ENCODE measurements around the gene CLMN.
"Not testable (repeated sequence)": the region's sequence is repeated elsewhere in the genome, so short reads cannot be mapped to it uniquely, and the experiment has no call there.

CLMN gene

DNA sequence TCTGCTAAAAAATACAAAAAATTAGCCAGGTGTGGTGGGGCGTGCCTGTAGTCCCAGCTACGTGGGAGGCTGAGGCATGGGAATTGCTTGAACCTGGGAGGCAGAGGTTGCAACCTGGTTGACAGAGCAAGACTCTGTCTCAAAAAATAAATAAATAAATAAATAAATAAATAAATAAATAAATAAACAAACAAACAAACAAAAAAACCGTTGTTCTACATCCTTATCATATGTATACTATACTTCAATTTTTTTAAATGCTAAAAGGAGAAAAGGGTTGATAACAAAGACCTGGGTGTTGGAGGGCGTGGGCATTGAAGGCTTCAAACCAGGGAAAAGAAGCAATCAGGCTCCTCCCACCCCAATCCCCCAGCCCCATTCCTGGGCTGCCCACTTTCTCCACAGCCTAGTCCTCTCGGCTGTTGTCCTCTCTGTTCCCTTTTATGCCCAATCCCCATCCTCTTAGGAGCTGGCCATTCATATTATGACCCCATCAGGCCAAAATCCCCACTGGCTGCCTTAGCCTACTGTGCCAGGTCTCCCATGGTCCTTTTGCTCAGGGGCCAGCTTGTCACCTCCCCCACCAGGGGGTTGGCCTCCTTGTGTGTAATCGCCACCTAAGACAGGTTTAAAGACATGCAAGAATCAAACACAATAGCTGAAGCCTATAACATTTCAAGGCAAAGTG, 30.2 kb downstream of the CLMN start:
- no peak for DNase-seq (ENCODE audit: low read depth in 1 of 2, low spot score in 1 of 2)

GRCh38 chr14:95288672-95289322, 30.9 kb downstream of the CLMN start:
- DNase-seq (ENCODE audit: low read depth in 1 of 2, low spot score in 1 of 2) = no peak

DNA sequence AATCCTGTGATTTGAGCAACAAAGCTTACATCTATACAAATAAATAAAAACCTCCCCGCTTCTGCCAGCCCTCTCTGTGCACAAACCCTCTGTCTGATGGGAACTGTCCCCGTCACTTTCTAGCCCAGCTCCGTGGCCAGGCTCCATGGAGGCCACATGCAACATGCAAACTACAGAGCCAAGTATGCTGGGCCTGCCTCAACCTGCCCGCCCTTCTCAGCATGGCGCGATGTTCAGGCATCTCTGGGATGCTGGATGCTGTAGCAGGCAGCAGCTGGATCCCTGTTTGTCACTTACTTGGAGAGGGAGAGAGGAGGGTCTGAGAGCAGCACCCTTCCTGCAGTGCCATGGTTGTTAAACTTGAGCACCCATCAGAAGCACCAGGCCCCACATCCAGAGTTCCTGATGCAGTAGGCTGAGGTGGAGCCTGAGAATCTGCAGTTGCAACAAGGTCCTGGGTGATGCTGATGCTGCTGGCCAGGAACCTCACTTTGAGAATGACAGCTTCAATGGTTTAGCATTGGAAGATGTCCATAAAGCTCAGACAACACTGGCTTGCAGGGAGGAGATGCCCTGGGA, 32.4 kb downstream of the CLMN start:
- no peak for DNase-seq (ENCODE audit: low read depth in 1 of 2, low spot score in 1 of 2)

DNA sequence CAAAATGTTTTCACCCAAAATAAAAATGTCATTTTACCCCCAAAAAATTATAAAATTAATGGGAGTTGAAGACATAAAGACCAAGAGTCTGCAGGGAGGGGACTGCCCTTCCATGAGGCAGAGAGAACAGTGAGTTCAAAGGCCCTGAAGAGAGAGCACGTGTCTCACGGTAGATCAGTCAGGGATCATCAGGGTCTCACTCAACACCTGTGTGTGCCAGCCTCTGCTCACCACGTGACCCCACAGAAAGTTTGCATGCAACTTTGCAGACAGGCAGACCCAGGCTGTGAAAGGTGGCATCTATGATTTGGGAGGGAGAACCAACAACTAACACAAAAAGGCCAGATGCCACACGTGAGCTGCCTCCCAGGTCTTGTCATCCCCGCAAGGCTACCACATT, 33.1 kb downstream of the CLMN start:
- no peak for DNase-seq (ENCODE audit: low read depth in 1 of 2, low spot score in 1 of 2)

DNA sequence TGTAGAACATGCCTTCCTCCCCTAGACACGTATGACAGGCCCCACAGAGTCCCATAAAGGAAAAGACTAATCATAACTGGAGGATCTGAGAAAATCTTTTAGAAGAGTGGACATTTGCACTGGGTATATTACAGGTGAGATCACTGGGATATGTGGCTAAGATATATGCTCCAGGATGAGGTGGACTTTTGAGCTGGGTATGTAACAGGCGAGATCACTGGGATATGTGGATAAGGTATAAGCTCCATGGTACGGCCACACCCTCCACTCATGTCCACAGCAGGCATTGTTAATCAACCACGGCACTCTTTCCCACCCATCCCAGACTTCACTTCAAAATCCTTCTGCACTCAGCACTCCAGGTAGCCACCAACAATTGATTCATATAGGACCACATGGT, 34.1 kb downstream of the CLMN start:
- no peak for DNase-seq (ENCODE audit: low read depth in 1 of 2, low spot score in 1 of 2)

GRCh38 chr14:95283802-95284201, 35.9 kb downstream of the CLMN start:
- DNase-seq (ENCODE audit: low read depth in 1 of 2, low spot score in 1 of 2) = not testable (repeated sequence)

GRCh38 chr14:95282986-95283380, 36.7 kb downstream of the CLMN start:
- not testable (repeated sequence) for DNase-seq (ENCODE audit: low read depth in 1 of 2, low spot score in 1 of 2)

- no peak for DNase-seq (ENCODE audit: low read depth in 1 of 2, low spot score in 1 of 2)
Measured at GRCh38 chr14:95282354-95282985, 37.2 kb downstream of the CLMN start.

GRCh38 chr14:95281560-95282176, 38.0 kb downstream of the CLMN start:
- no peak for DNase-seq (ENCODE audit: low read depth in 1 of 2, low spot score in 1 of 2)

DNA sequence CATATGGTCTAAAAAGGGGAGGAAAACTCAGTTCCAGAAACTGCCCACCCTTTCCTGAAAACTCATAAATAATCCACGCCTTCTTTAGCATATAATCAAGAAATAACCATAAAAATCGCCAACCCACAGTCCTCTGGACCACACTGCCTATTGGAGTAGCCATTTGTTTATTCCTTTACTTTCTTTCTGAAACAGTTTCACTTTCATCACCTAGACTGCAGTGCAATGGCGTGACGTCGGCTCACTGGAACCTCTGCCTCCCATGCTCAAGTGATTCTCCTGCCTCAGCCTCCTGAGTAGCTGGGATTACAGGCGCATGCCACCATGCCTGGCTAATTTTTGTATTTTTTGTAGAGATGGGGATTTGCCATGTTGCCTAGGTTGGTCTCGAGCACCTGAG, 44.2 kb downstream of the CLMN start:
- DNase-seq (ENCODE audit: low read depth in 1 of 2, low spot score in 1 of 2) = no peak

DNA sequence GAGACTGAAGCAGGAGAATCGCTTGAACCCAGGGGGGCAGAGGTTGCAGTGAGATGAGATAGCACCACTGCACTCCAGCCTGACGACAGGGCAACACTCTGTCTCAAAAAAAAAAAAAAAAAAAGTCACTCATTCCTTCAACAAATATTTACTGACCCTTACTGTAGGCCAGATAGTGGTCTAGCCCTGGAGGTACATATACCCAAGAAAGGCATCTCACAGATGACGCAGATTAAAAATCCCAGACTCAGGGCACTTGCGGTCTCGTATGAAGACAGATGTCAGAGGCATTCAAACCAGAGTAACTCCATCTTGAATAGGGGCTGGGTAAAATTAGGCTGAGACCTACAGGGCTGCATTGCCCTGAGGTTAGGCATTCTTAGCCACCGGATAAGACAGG, 44.8 kb downstream of the CLMN start:
- no peak for DNase-seq (ENCODE audit: low read depth in 1 of 2, low spot score in 1 of 2)

DNA sequence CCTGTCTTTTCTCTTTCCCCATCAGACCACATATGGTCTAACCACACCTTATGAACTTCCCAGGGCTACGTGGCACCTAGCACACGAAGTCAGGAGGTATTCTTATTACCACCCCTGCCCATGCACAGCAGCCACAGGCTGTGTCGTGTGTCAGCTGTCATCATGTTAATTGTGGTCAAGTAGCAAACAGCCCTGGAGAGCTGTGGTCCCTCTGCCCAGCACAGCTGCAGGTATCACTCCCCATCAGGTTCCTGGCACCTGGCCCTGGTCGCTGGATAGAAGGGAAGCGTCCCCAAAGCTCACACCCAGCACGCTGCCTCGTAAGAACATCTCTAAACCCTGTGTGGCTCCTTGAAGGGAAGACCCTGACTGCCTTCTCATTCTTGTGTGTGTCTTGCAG, 45.4 kb downstream of the CLMN start:
- DNase-seq (ENCODE audit: low read depth in 1 of 2, low spot score in 1 of 2) = no peak

GRCh38 chr14:95273001-95273978, 46.4 kb downstream of the CLMN start:
- no peak for DNase-seq (ENCODE audit: low read depth in 1 of 2, low spot score in 1 of 2)

- no peak for DNase-seq (ENCODE audit: low read depth in 1 of 2, low spot score in 1 of 2)
Measured at GRCh38 chr14:95272057-95272456, 47.7 kb downstream of the CLMN start.

DNA sequence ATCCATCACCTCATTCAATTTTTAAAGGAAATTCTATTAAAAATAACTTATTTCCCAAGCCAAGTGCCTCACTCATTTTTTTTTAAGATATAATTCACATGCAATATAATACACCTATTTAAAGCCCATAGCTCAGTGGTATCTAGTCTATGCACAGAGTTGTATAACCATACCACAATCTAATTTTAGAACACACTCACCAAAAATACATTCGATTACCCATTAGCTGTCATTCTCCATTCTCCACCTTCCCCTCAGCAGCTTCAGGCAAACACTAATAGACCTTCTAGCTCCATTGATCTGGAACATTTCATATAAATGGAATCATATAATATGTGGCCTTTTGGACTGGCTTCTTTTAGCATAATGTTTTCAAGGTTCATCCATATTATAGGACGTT, 49.5 kb downstream of the CLMN start:
- DNase-seq (ENCODE audit: low read depth in 1 of 2, low spot score in 1 of 2) = no peak

GRCh38 chr14:95269493-95269892, 50.2 kb downstream of the CLMN start:
- DNase-seq (ENCODE audit: low read depth in 1 of 2, low spot score in 1 of 2) = no peak

DNA sequence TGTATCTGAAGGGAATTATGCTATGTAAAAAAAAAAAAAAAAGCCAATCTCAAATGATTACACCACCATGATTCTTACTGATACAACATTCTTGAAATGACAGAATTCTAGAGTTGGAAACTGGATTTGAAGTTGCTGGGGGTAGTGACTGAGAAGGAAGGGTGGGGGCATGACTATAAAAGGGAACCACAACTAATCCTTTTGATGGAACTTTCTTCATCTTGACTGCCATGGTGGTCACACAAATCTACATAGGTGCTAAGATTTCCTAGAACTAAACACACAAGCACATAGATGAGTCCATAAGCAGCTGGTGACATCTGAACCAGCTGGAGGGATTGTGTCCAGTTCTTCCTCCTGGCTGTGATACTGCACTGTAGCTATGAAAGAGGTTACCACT, 51.4 kb downstream of the CLMN start:
- DNase-seq (ENCODE audit: low read depth in 1 of 2, low spot score in 1 of 2) = no peak

GRCh38 chr14:95267306-95267705, 52.4 kb downstream of the CLMN start:
- no peak for DNase-seq (ENCODE audit: low read depth in 1 of 2, low spot score in 1 of 2)

- DNase-seq (ENCODE audit: low read depth in 1 of 2, low spot score in 1 of 2) = peak in 1 of 2 donors; percentile 54
Measured at GRCh38 chr14:95265106-95266094, 54.3 kb downstream of the CLMN start.

Measured in activated CD4-positive, alpha-beta T cell treated with anti-CD3 and anti-CD28 coated beads, Interleukin-2, amount 50 U/mL, for 24 hours (primary cell).